Measurements from ENCODE around the gene SLC31A1. TPM values are rescaled to one million over a fixed set of nuclear protein-coding genes. Genes with fewer than 3 reads are reported as not detected.

Gene SLC31A1
- polyA plus RNA-seq, 6 donors from 2014 or later = 1.5 to 2.7 (median 2.0) TPM; not detected in 1

DNA sequence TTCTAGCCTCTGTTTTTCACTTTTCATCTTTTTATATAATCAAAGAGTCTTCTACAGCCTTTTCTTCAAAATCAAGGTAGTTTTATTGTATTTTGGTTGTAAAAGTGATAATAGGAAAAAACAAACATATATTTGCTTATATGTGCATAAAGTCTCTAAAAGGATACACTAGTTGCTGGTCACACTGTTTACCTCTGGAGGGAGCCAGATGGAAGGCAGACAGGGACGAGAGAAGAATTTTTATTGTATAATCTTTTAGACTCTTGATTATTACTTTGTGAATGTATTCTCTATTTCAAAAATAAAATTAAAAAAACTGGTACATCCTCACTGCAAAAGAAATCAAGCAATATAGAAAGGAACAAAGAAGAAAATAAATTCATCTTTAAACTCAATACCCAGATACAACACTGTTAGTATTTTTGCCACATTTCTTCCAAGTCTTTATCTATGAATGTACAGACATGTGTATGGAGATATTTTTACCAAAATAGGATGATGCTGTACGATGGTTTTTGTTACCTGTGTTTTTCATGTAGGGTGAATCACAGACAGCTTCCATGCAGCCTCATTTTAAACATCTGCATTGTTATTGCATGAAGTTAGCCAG lies 88.0 kb downstream of the SLC31A1 start:
- H3K36me3 Mint-ChIP-seq = no peaks in the 10 kb centered on the region
- DNase-seq (peak; percentile 6), ATAC-seq (ENCODE audit: low read depth in 2 of 2) (no peak)
- no peak overlapping the region for H3K4me3 Mint-ChIP-seq
- H3K9me3 Mint-ChIP-seq = no peaks in the 10 kb centered on the region
- H3K27ac Mint-ChIP-seq = no peak overlapping the region
- no peaks in the 10 kb centered on the region for H3K27me3 Mint-ChIP-seq
- no peaks in the 10 kb centered on the region for H3K4me1 Mint-ChIP-seq

DNA sequence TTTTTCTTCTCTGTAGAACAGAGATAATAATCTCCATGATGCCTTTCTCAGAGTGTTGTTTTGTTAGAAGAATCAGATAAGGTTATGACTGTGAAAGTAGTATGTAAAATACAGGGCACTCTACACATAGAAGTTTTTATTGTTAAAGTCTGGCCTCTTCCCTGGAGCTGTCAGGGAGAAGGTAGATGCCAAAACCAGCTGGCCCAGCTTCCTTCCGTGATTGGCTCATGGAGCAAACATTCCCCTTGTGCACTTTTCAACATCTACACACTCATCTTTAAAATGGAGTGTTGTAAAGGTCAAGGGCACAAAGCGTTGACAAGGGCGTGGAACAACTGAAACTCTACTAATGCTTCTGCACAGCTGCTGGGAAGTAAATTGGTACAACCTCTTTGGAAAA lies 89.2 kb downstream of the SLC31A1 start:
- no peak for DNase-seq
- Mint-ChIP-seq H3K9me3 (no peaks in the 10 kb centered on the region), H3K27me3 (no peaks in the 10 kb centered on the region), H3K27ac (no peak overlapping the region), H3K36me3 (no peaks in the 10 kb centered on the region), H3K4me3 (no peak overlapping the region), H3K4me1 (no peaks in the 10 kb centered on the region)
- no peak for ATAC-seq (ENCODE audit: low read depth in 2 of 2)

DNA sequence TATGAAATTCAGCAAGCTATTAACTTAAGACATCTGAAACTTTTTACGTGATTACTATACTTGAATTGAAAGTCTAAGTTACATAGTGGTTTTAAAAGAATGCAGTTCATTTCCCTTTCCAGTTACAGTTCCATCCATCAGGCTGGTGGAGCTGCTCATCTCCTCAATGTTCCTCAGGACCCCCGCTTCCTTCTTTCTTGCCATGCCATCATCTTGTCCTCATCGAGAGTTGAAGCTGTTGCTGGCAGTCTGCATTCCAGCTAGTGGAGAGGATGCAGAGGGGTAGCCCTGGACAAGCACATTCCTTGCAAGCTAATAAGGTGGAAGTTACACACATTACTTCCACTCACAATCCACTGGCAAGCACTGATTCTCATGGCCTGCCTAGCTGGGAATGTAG lies 90.6 kb downstream of the SLC31A1 start:
- H3K4me3 Mint-ChIP-seq = no peak overlapping the region
- H3K4me1 Mint-ChIP-seq = no peaks in the 10 kb centered on the region
- no peaks in the 10 kb centered on the region for H3K27me3 Mint-ChIP-seq
- no peaks in the 10 kb centered on the region for H3K36me3 Mint-ChIP-seq
- no peak overlapping the region for H3K27ac Mint-ChIP-seq
- H3K9me3 Mint-ChIP-seq = no peaks in the 10 kb centered on the region
- no peak for DNase-seq
- ATAC-seq (ENCODE audit: low read depth in 2 of 2) = no peak

DNA sequence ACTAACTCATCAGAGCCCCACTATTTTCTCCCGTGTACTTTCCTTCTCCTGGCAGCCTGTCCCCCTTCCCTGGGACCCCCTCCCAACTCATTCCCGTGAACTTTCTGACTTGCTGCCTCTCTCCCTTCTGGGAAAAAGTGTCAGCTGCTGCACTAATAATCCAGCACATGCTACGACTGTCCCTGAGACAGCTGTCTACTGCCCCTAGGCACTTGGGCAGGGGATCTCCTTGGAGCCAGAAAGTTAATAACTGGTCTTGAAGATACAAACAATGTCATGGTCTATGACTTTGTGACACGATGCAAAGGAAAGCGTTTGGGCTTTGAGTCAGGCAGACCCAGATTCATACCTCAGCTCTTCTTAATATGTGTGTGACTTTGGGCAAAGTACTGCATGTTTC lies 91.9 kb downstream of the SLC31A1 start:
- DNase-seq = no peak
- Mint-ChIP-seq H3K27me3 (no peaks in the 10 kb centered on the region), H3K4me1 (no peaks in the 10 kb centered on the region), H3K36me3 (no peaks in the 10 kb centered on the region), H3K9me3 (no peaks in the 10 kb centered on the region), H3K4me3 (no peak overlapping the region), H3K27ac (no peak overlapping the region)
- ATAC-seq (ENCODE audit: low read depth in 2 of 2) = no peak

Other genes with a start within 250 kb of the SLC31A1 start
- gene ZNF883, start 209.4 kb upstream of the SLC31A1 start, polyA plus RNA-seq (ENCODE audit: low read depth in 6 of 6) = 1 to 10 TPM in 3 of 6 donors, under 1 TPM in 2, not detected in 1; 0.60 to 3.2 (median 2.2) TPM
- gene ZFP37, start 164.8 kb upstream of the SLC31A1 start, polyA plus RNA-seq (ENCODE audit: low read depth in 6 of 6) = 1 to 10 TPM in 5 of 6 donors, under 1 TPM in 1; 0.73 to 2.9 (median 1.8) TPM
- 1 to 10 TPM in 5 of 6 donors, not detected in 1; 1.3 to 2.5 (median 1.8) TPM for gene SLC31A2, start 70.5 kb upstream of the SLC31A1 start, polyA plus RNA-seq (ENCODE audit: low read depth in 6 of 6)
- 10 to 100 TPM in 4 of 6 donors, 1 to 10 TPM in 2; 1.9 to 19.7 (median 11.1) TPM for gene FKBP15, start 267 bp upstream of the SLC31A1 start, polyA plus RNA-seq (ENCODE audit: low read depth in 6 of 6)
- gene CDC26, start 54.0 kb downstream of the SLC31A1 start, polyA plus RNA-seq (ENCODE audit: low read depth in 6 of 6) = 100 to 1,000 TPM in 5 of 6 donors, 10 to 100 TPM in 1; 99.0 to 184 (median 138) TPM
- 10 to 100 TPM in 5 of 6 donors, 1 to 10 TPM in 1; 8.2 to 28.2 (median 22.4) TPM for gene PRPF4, start 54.1 kb downstream of the SLC31A1 start, polyA plus RNA-seq (ENCODE audit: low read depth in 6 of 6)
- not detected for gene RNF183, start 81.8 kb downstream of the SLC31A1 start, polyA plus RNA-seq (ENCODE audit: low read depth in 6 of 6)
- under 1 TPM in 4 of 6 donors, not detected in 2; 0.09 to 0.88 (median 0.30) TPM for gene WDR31, start 118.7 kb downstream of the SLC31A1 start, polyA plus RNA-seq (ENCODE audit: low read depth in 6 of 6)
- gene BSPRY, start 128.0 kb downstream of the SLC31A1 start, polyA plus RNA-seq (ENCODE audit: low read depth in 6 of 6) = 1 to 10 TPM in 4 of 6 donors, under 1 TPM in 2; 0.16 to 1.9 (median 1.2) TPM
- 10 to 100 TPM; 36.3 to 51.3 (median 42.8) TPM for gene HDHD3, start 155.4 kb downstream of the SLC31A1 start, polyA plus RNA-seq (ENCODE audit: low read depth in 6 of 6)
- gene ALAD, start 179.7 kb downstream of the SLC31A1 start, polyA plus RNA-seq (ENCODE audit: low read depth in 6 of 6) = 10 to 100 TPM; 13.2 to 29.3 (median 17.3) TPM
- 100 to 1,000 TPM; 112 to 213 (median 140) TPM for gene POLE3, start 189.1 kb downstream of the SLC31A1 start, polyA plus RNA-seq (ENCODE audit: low read depth in 6 of 6)
- gene C9orf43, start 189.2 kb downstream of the SLC31A1 start, polyA plus RNA-seq (ENCODE audit: low read depth in 6 of 6) = under 1 TPM in 5 of 6 donors, not detected in 1; 0.23 to 0.74 (median 0.52) TPM
- gene RGS3, start 242.2 kb downstream of the SLC31A1 start, polyA plus RNA-seq (ENCODE audit: low read depth in 6 of 6) = 10 to 100 TPM in 1 of 6 donors, 1 to 10 TPM in 5; 3.8 to 13.8 (median 5.8) TPM